ENCODE measurements around the gene TTLL1. TPM values are rescaled to one million over a fixed set of nuclear protein-coding genes. Genes with fewer than 3 reads are reported as not detected.

The TTLL1 gene
- total and polyA plus RNA-seq, 2 of the 4 experiments (the other 2 are of a cell fraction): 10.8 to 13.2 TPM

GRCh38 chr22:43042101-43042780, 47.0 kb downstream of the TTLL1 start:
- Histone ChIP-seq H3K27me3 (ENCODE audit: control insufficient read depth, insufficient read depth, low read length) (no peaks in the 10 kb centered on the region), H4K91ac (ENCODE audit: insufficient read depth, low read depth, low read length) (no peak overlapping the region), H3K79me1 (ENCODE audit: low read depth in 1 of 2, low read length in 2 of 2) (no peaks in the 10 kb centered on the region), H4K8ac (ENCODE audit: low read depth in 2 of 2, low read length in 2 of 2) (no peak overlapping the region), H2AK9ac (replicated peaks; ENCODE audit: low read depth, low read length, poor library complexity) (no peak overlapping the region), H3K9me3 (ENCODE audit: control insufficient read depth, insufficient read depth, low read length) (no peaks in the 10 kb centered on the region), H3K9me1 (ENCODE audit: insufficient read depth, low read length) (peaks cover 5% of the 10 kb centered on the region; the same call in 1 of the 2 replicates), H2BK20ac (ENCODE audit: low read depth, low read length) (no peak overlapping the region), H2AK5ac (ENCODE audit: low read depth, low read length) (no peak overlapping the region), H3K4me2 (ENCODE audit: low read depth, low read length) (no peak overlapping the region), H3K4me3 (ENCODE audit: insufficient read depth, low read depth, low read length) (no peak overlapping the region), H3K36me3 (ENCODE audit: control insufficient read depth, insufficient read depth, low read length) (peaks cover 4% of the 10 kb centered on the region), H3K18ac (ENCODE audit: low read depth, low read length) (no peak overlapping the region), H3K9ac (ENCODE audit: low read depth, low read length) (no peak overlapping the region), H3K4ac (ENCODE audit: low read depth, low read length) (no peak overlapping the region), H4K20me1 (ENCODE audit: insufficient read depth, low read length) (no peaks in the 10 kb centered on the region), H3K56ac (ENCODE audit: extremely low read depth, insufficient read depth, low read length) (no peak overlapping the region), H3K23ac (ENCODE audit: low read depth, low read length) (no peak overlapping the region), H3K27ac (ENCODE audit: insufficient read depth, low read length) (no peak overlapping the region), H2BK5ac (ENCODE audit: low read depth, low read length, poor library complexity, severe bottlenecking) (no peak overlapping the region), H2BK15ac (ENCODE audit: low read depth, low read length) (no peak overlapping the region), H3K4me1 (ENCODE audit: control insufficient read depth, insufficient read depth, low read length) (0 out of 2 replicates have a peak, but pooled peaks cover 1% of the 10 kb centered on the region), H2BK120ac (ENCODE audit: low read depth, low read length) (no peak overlapping the region), H2AFZ (replicated peaks; ENCODE audit: low read length, poor library complexity) (peak overlapping the region; percentile 43), H3K14ac (replicated peaks; ENCODE audit: low read depth, low read length) (no peak overlapping the region), H4K5ac (ENCODE audit: low read depth, low read length) (no peak overlapping the region)
- peak; percentile 24 for DNase-seq
- dilution Hi-C loops (cut with HindIII; ENCODE audit: low sequenced_read_pairs, unreplicated experiment): no loop called here
- intact Hi-C loops (cut with micrococcal nuclease): no loop called here
- CTCF ChIA-PET: interaction anchor here (1.2 kb wide), 1 partner anchor 42 kb away, joined by 3 read pairs; no protein-coding TSS in a partner anchor
- POLR2A ChIA-PET (ENCODE audit: unreplicated experiment): no interaction called here
- TF ChIP-seq MXI1 (IDR thresholded peaks at IDR 0.05; ENCODE audit: borderline replicate concordance, low read depth, low read length): no peak
- TF ChIP-seq, protein P1, sequence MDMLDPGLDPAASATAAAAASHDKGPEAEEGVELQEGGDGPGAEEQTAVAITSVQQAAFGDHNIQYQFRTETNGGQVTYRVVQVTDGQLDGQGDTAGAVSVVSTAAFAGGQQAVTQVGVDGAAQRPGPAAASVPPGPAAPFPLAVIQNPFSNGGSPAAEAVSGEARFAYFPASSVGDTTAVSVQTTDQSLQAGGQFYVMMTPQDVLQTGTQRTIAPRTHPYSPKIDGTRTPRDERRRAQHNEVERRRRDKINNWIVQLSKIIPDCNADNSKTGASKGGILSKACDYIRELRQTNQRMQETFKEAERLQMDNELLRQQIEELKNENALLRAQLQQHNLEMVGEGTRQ (IDR thresholded peaks at IDR 0.05; ENCODE audit: low read depth, low read length): peak; percentile 9; the same call in 1 of the 2 replicates
- TF ChIP-seq POLR2A (IDR thresholded peaks at IDR 0.05; ENCODE audit: low read depth, low read length): no peak
- in situ Hi-C loops (cut with MboI; ENCODE audit: low sequenced_read_pairs): no loop called here
- ATAC-seq (ENCODE audit: low read depth): peak; percentile 56
- BruUV-seq (replicated peaks): no TSS peak
- 75% methylated on average over 14 of the region's 20 CpGs; no CpG with 5 or more reads in 1 of the 2 experiments for WGBS, 2 experiments (ENCODE audit: extremely low coverage in 2 of 2, insufficient read length in 1 of 2)
